Measurements from ENCODE around the gene PYCR2.
A peak's percentile ranks its signal among the peaks of the same experiment; 100 is the strongest.

Gene PYCR2

GRCh38 chr1:225919906-225920305 is 4.1 kb downstream of the PYCR2 start:
- no peak for DNase-seq (ENCODE audit: low spot score)

- no peak for DNase-seq (ENCODE audit: low spot score)
Observed at GRCh38 chr1:225918280-225918679, 5.8 kb downstream of the PYCR2 start.

GRCh38 chr1:225917536-225917935 is 6.5 kb downstream of the PYCR2 start:
- DNase-seq (ENCODE audit: low spot score), result no peak

- no peak for DNase-seq (ENCODE audit: low spot score)
Observed at GRCh38 chr1:225917101-225917500, 6.9 kb downstream of the PYCR2 start.

GRCh38 chr1:225915538-225915991 is 8.5 kb downstream of the PYCR2 start:
- DNase-seq (ENCODE audit: low spot score), result peak; percentile 45

GRCh38 chr1:225914947-225915346 is 9.1 kb downstream of the PYCR2 start:
- DNase-seq (ENCODE audit: low spot score), result no peak

GRCh38 chr1:225914391-225914790 is 9.7 kb downstream of the PYCR2 start:
- DNase-seq (ENCODE audit: low spot score), result no peak

GRCh38 chr1:225911191-225912130 is 12.6 kb downstream of the PYCR2 start:
- peak; percentile 82 for DNase-seq (ENCODE audit: low spot score)

- peak; percentile 20 for DNase-seq (ENCODE audit: low spot score)
Observed at GRCh38 chr1:225909477-225909876, 14.6 kb downstream of the PYCR2 start.

- peak; percentile 47 for DNase-seq (ENCODE audit: low spot score)
Observed at GRCh38 chr1:225908773-225909172, 15.3 kb downstream of the PYCR2 start.

GRCh38 chr1:225908013-225908640 is 15.9 kb downstream of the PYCR2 start:
- DNase-seq (ENCODE audit: low spot score), result peak; percentile 32

- DNase-seq (ENCODE audit: low spot score), result peak; percentile 26
Observed at GRCh38 chr1:225907341-225907740, 16.7 kb downstream of the PYCR2 start.

- peak; percentile 23 for DNase-seq (ENCODE audit: low spot score)
Observed at GRCh38 chr1:225906467-225906866, 17.6 kb downstream of the PYCR2 start.

GRCh38 chr1:225903623-225904022 is 20.4 kb downstream of the PYCR2 start:
- no peak for DNase-seq (ENCODE audit: low spot score)

GRCh38 chr1:225899044-225899925 is 24.8 kb downstream of the PYCR2 start:
- no peak for DNase-seq (ENCODE audit: low spot score)

- no peak for DNase-seq (ENCODE audit: low spot score)
Observed at GRCh38 chr1:225897595-225898514, 26.2 kb downstream of the PYCR2 start.

GRCh38 chr1:225896937-225897549 is 27.0 kb downstream of the PYCR2 start:
- no peak for DNase-seq (ENCODE audit: low spot score)

GRCh38 chr1:225896494-225896893 is 27.6 kb downstream of the PYCR2 start:
- DNase-seq (ENCODE audit: low spot score), result no peak

GRCh38 chr1:225892307-225892706 is 31.7 kb downstream of the PYCR2 start:
- DNase-seq (ENCODE audit: low spot score), result no peak

- DNase-seq (ENCODE audit: low spot score), result no peak
Observed at GRCh38 chr1:225891229-225891972, 32.6 kb downstream of the PYCR2 start.

Data from D341Med (cell line).